Measurements from ENCODE around the gene LRRC8B.
"Not testable (repeated sequence)": the region's sequence is repeated elsewhere in the genome, so short reads cannot be mapped to it uniquely, and the experiment has no call there.

The LRRC8B gene

GRCh38 chr1:89512996-89513720 is 11.5 kb upstream of the LRRC8B start:
- DNase-seq: no peak
- no peak for TF ChIP-seq GATA1 (IDR thresholded peaks at IDR 0.05; ENCODE audit: low read depth, low read length)
- TF ChIP-seq POLR2A (IDR thresholded peaks at IDR 0.05; ENCODE audit: low read length): no peak

- DNase-seq: peak in 1 of 2 experiments; percentile 48
- TF ChIP-seq GATA1 (IDR thresholded peaks at IDR 0.05; ENCODE audit: low read depth, low read length): no peak
- TF ChIP-seq POLR2A (IDR thresholded peaks at IDR 0.05; ENCODE audit: low read length): no peak
Measured at GRCh38 chr1:89516055-89516454, 8.6 kb upstream of the LRRC8B start.

- no peak for TF ChIP-seq POLR2A (IDR thresholded peaks at IDR 0.05; ENCODE audit: low read length)
- TF ChIP-seq GATA1 (IDR thresholded peaks at IDR 0.05; ENCODE audit: low read depth, low read length): no peak
- DNase-seq: no peak
Measured at GRCh38 chr1:89518221-89518631, 6.4 kb upstream of the LRRC8B start.

GRCh38 chr1:89519779-89520358 is 4.8 kb upstream of the LRRC8B start:
- peak; percentile 39 to 56 for DNase-seq
- no peak for TF ChIP-seq GATA1 (IDR thresholded peaks at IDR 0.05; ENCODE audit: low read depth, low read length)
- no peak for TF ChIP-seq POLR2A (IDR thresholded peaks at IDR 0.05; ENCODE audit: low read length)

DNA sequence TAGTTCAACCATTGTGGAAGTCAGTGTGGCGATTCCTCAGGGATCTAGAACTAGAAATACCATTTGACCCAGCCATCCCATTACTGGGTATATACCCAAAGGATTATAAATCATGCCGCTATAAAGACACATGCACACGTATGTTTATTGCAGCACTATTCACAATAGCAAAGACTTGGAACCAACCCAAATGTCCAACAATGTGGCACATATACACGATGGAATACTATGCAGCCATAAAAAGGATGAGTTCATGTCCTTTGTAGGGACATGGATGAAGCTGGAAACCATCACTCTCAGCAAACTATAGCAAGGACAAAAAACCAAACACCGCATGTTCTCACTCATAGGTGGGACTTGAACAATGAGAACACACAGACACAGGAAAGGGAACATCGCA is 2.7 kb upstream of the LRRC8B start:
- DNase-seq: not testable (repeated sequence)

- TF ChIP-seq POLR2A (IDR thresholded peaks at IDR 0.05; ENCODE audit: low read length): no peak
- TF ChIP-seq GATA1 (IDR thresholded peaks at IDR 0.05; ENCODE audit: low read depth, low read length): no peak
- DNase-seq: peak in 1 of 2 experiments; percentile 83
Measured at GRCh38 chr1:89523572-89524368, 859 bp upstream of the LRRC8B start.

DNA sequence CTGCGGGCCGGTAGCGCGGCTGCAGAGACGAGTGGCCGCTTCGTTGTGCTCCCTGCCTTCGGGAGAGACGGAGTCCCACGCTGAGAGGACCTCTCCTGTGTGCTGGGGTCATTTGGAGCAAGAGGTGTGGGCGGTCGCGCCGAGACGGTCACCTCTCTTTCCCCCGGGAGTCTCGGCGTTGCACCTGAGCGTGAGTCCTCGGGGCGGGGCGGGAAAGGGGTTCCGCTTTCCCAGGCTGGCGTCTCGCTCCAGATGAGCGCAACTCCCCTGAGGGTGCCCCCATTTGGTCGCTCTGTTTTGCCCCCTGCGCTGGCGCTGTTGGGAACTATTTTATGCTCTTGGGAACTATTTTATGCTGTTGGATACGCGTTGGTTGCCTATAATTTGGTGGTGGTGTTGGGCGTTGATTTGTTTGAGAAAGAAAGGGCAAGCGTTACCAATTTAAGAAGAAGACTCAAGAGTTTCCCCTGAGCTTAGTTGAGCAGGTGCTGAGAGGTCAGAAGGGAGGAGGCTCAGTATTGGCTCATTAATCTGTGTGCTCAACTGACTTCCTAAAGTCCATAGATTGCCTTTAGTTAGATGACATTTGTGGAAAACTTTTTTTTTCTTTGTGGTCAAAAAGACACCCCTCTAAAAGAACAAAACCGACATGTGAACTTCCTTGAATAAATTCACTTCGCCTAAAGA is 683 bp downstream of the LRRC8B start:
- TF ChIP-seq GATA1 (IDR thresholded peaks at IDR 0.05; ENCODE audit: low read depth, low read length) (no peak), POLR2A (IDR thresholded peaks at IDR 0.05; ENCODE audit: low read length) (no peak)
- DNase-seq: peak; percentile 71 to 77

- TF ChIP-seq GATA1 (IDR thresholded peaks at IDR 0.05; ENCODE audit: low read depth, low read length) (no peak), POLR2A (IDR thresholded peaks at IDR 0.05; ENCODE audit: low read length) (no peak)
- DNase-seq: no peak
Measured at GRCh38 chr1:89527256-89527655, 2.6 kb downstream of the LRRC8B start.

DNA sequence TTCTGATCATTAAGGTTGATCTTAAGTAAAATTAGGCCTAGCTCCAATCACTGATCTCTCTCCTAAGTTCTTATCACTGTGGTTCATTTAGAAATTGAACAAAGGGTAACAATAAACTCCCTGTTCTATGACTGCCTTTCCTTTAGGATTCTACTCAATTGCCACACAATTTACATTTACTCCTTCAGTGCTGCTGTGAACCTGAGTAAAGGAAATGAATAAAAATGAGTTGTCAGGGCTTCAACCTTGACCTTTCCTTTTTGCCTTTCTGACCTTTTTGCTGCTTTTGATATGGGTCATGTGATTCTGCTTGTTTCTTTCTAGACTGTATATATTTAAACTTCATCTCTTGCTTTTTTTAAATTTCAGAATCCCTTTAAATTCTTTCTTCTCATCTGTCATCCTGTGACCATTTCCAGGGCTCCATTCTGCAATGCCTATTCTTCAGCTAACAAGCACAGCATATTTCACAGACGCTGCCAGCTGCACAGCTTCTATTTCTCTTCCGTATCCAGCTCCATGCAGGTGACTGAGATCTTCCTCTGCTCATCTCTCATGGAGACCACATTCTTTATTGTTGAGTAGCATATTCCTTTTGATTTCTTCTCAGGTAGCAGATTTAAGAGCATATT is 3.2 kb downstream of the LRRC8B start:
- no peak for TF ChIP-seq GATA1 (IDR thresholded peaks at IDR 0.05; ENCODE audit: low read depth, low read length)
- TF ChIP-seq POLR2A (IDR thresholded peaks at IDR 0.05; ENCODE audit: low read length): no peak
- DNase-seq: no peak

GRCh38 chr1:89528382-89528780 is 3.8 kb downstream of the LRRC8B start:
- TF ChIP-seq POLR2A (IDR thresholded peaks at IDR 0.05; ENCODE audit: low read length) (no peak), GATA1 (IDR thresholded peaks at IDR 0.05; ENCODE audit: low read depth, low read length) (no peak)
- DNase-seq: no peak

GRCh38 chr1:89529196-89529595 is 4.6 kb downstream of the LRRC8B start:
- DNase-seq: no peak
- no peak for TF ChIP-seq POLR2A (IDR thresholded peaks at IDR 0.05; ENCODE audit: low read length)
- TF ChIP-seq GATA1 (IDR thresholded peaks at IDR 0.05; ENCODE audit: low read depth, low read length): no peak

DNA sequence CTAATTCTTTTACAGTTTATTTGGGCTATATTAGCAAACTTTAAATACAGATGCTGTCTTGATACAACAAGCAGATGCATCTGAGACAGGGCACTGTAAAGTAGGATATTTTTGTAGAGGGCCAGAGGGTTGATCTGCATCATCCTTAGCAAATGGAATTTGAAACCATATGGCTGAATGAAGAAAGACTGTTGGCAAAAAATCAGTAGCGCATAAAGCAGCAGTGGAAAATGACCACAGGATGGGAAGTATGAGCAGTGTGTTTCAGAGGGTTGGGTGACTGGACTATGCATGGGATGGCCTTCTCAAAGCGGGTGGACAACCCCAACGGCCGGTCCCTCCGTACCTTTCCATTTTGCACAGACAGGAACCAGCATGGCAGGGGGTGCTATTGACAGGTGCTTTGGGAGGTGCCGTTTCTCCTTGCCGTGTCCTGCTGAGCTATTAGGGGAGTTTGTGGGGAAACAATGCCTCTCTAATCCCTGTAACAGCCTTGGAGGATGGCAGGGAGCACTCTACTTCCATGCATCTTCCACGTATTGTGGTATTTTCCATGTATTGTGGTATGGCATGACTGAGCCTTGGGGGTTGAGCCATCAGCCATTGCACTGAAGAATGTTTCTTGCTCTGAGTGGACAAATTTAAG is 5.9 kb downstream of the LRRC8B start:
- DNase-seq: no peak
- TF ChIP-seq GATA1 (IDR thresholded peaks at IDR 0.05; ENCODE audit: low read depth, low read length) (no peak), POLR2A (IDR thresholded peaks at IDR 0.05; ENCODE audit: low read length) (no peak)

DNA sequence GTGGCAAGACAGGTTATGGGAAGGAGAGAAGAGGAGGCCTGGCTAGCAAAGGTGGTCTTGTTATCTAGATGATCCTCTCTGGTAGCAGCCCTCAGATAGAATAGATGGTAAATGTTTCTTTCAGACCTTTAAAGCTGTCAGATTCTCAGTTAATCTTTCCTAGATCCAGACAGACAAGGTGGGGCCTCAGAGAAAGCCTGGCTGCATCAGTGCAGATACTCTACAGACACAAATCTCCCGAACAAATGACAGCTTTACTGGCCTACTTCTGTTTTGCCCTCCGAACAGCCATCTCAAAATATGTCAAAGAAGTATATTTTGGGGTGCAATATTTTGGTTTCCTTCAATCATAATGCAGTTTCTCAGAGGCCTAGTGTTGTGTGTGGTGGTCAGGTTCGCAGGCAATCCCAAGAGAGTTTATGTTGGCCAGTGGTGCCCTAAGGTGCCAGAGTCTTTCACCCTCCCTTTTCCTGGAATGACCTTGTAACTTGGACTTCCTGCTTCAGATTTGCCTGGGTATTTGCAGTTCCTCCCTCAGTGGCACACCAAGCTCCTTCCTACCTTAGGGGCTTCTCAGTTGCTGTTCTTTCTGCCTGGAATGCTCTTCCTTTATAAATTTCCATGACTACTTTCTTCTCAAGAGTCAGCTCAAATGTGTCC is 7.0 kb downstream of the LRRC8B start:
- TF ChIP-seq GATA1 (IDR thresholded peaks at IDR 0.05; ENCODE audit: low read depth, low read length) (no peak), POLR2A (IDR thresholded peaks at IDR 0.05; ENCODE audit: low read length) (no peak)
- no peak for DNase-seq

Data from erythroblast (primary cell).